Stimulated activated CD4-positive, alpha-beta T cell treated with anti-CD3 and anti-CD28 coated beads, Interleukin-4, amount 100 ng/mL, for 4 hours (primary cell): Measurements from ENCODE around the gene RNF19B.

ENCODE experiments used
- DNase-seq, 2 experiments: peaks; one replicate each; pipeline ENCODE4 v3.0.0-alpha.2; 2020

The RNF19B gene

DNA sequence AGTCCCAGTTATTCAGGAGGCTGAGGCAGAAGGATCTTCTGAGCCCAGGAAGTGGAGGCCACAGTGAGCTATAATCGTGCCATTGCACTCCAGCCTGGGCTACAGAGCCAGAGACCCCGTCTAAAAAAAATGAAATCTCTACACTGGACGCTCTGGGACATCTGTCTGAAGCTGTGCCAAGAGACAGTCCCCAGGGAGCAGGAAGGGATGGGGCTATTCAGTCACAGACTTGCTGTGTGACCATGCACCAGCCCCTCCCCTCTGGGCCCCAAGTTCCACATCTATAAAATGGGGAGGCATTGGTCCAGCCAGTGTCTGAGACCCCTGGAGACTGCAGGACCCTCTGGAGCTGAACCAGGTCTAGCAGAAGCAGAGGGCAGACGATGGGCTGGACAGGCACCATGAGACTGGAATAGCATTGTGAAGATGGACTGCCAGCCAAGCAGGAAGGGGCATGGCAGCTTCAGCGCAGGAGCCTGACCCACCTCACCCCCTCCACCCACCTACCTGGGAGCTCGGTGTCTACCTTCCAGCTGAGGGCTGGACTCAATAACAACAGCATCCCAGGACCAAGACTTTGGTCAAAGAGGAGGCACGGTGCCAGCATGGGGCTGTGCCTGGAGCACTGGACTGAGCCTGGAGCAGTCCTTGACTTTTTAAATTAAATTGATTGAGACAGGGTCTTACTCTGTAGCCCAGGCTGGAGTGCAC, 64.9 kb downstream of the RNF19B start:
- DNase-seq, result no peak

DNA sequence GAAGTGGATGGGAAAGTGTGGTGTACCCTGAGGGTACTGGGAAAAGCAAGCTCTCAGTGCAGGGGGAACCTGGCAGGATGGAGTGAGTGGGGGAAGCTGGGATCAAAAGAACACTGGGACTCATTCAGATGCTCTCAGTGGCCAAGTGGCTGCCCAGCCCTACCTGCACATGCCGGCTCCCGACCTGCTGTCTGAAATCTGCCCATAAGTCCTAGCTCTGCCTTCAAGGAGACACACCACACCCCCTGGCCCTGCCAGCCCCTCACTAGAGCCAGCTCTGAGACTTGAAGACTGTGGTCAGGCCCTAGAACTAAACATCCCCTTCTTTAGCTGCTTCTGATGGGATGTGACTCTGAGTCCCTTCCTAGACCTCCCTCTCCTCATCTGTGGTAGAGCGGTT, 65.7 kb downstream of the RNF19B start:
- no peak for DNase-seq

DNA sequence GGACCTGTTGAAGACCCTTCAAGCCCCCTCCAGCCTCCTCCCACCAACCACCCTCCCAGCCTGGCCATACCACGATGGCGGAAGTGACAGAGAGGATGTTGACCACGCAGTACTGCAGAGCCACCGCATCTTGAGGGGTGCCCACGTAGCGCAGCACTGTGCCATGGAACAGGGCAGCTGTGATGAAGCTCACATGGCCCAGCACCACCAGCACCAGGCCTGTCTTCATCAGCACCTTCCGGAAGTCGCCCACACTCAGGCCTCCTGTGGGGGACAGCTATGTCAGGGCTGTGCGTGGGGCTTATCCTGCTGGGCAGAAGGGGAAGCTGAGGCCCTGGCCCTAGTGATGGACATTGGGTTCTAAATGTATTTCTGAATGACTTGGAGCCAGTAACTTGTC, 66.6 kb downstream of the RNF19B start:
- no peak for DNase-seq

DNA sequence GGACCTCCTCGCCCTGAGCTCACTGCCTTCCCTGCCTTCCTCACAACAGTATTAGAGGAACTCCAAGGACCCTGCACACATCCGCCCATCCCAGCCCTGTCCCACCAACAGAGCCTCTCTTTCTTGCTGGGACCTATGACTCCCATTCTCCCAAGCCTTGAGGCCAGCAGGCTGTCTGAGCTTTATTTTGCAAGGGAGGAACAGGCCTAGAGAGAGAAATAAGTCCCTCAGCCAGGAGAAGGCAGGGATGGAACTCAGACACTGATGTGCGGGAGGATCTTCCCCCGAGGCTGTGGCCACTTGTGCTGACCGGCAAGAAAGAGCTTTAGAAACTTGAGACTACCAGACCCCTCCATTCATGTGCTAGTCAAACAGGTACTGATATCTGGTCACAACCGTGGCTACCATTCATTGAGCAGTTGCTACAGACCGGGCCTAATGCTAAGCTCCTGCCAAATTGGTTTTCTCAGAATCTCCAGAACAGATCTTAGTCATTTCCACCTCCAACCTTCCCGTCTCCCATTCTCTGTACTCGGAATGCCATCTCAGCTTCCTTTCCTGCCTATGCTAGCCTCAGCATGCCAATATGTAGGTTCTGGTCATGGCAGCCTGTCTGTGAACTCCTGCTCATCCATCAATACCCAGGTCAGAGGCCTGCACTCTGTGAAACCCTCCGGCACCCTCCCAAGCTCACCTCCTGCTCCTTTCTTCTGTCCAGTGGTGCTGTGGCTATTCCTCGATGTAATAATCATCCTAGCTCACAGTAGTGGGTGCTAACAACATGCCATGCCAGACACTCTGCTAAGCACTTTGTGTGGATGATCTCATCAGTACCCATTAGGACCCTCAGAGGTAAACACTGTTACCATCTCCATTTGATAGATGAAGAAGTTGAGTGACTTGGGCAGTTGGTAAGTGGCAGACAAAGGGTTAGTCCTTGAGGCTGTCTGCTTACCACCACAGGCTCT, 67.2 kb downstream of the RNF19B start:
- DNase-seq, result no peak

DNA sequence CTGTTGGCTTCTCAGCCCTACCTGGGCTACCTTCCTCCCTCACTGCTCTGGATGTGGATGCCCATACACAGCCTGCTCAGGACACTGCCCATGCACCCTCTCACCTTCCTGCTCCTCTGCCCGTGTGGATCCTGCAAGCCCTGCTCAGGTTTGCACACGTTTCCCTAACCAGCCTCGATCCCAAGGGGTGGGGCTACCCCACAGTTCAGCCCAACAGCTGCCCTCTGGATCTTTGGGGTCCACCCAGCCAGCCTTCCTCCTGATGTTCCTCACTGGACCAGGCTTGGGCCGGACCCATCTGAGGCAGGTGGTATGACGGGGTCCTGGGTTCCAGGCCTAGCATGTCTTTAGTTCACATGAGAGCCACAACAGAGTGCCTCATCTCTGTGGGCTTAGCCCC, 68.2 kb downstream of the RNF19B start:
- DNase-seq, result no peak

DNA sequence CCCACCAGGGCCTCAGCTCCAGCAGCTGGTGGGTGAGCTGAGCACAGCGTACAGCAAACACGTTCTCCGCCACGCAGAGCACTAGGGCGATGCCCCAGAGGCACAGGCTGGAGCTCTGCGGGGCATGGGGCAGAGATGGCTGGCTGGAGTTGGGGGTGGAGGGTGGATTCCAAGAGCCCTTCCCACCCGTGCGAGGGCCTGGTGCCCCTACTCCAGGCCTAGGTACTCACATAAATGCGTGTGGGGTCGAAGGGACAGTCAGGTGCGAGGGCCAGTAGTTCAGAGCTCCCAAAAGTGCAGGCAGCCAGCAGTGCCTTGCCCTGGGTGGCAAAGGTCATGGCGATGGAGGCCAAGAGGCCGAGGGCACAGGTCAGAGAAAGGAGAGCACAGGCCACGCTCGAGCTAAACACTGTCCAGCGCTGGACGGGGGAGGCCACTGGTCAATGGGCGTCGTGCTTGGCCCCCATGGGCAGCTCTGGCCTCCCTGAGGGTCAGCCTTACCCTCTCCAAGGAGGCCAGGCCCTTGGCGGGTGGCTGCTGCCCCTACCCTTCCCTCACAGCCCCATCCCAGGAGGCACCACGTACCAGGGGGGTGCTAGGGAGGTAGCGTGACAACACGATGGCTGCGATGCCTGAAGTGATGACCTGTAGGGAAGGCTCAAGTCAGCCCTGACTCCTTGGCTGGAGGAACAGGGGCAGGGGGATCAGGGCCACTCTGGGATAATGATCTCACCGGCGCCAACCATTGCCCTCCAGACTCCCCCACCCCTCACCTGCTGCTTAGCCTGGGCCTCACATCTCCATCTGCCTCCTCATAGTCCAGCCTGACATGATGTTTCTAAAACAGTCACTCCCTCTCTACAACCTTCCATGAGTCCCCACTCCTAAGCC, 69.0 kb downstream of the RNF19B start:
- no peak for DNase-seq

DNA sequence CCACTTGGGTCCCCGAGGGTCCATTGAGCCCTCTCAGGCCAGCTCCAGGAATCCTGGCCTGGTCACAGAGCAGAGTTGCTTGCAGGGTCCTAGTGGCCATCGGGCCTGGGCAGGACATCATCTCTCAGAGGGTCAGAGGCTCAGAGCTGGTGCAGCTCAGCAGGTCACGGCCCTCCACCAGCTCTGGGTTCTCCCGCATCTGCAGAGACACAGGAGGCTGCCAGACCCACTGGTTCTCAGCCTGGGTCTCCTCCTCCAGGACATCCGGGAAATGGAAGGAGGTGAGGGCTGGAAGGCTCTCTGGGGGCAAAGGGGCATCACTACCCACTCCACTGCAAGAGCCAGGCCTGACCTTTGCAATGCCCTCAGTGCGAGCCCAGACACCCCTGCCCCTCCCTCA, 69.9 kb downstream of the RNF19B start:
- no peak for DNase-seq

DNA sequence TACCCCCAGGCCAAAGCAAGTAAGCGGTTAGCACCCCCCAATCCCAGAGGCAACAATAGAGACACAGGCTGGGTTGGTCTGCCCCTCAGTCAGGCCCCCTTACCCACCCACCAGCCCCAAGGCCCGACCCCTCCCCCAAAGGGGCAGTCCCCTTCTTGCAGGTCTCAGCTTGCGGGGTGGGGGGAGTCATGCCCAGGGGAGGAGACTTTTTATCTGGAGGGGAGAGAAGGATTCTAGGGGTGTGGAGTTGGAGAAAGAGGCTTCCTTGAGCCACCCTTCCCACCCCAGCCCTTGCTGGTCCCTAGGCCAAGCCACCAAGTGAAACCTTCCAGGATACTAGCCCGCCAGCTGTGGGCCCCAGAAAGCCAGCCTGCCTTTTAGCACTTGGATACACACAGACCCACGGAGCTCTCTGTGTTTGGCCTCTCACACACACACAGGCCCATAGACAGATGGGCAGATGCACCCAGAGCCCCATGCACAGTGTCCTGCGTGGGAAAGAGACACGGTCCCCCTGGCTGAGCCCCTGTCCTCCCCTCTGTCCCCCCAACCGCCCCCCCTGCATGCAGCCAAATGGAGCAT, 70.5 kb downstream of the RNF19B start:
- no peak for DNase-seq

DNA sequence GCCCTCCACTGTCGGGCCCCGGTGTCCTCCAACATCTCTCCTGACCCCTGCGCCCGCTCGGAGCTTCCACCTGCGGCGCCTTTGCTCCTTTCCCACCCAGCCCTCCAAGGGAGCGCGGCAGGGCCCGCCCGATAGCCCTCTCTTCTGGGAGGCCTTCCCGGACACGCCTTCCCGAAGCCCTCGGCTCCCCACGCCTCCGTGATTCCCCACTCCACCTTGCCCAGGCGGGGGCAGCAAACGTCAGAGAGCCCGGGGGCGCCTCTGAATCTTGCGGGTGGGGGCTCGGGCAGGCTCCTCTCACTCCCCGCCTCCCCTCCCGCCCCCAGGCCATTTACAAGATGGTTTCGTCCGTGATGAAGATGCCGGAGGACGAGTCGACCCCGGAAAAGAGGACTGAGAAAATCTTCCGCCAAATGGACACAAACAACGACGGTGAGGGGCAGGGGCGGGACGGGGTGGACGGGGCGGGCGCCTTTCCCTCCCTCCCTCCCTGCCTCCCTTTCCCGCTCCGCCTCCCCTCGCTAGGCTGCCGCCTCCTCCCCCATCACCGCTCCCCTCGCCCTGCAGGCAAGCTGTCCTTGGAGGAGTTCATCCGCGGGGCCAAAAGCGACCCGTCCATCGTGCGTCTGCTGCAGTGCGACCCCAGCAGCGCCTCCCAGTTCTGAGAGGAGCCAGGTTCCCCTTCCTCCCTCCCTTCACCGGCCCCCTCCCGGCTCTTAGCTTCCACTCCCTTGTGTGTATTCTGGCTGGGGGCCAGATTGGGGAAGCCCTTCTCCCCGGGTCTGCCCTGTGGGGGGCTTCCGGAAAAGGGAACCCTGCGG, 71.2 kb downstream of the RNF19B start:
- DNase-seq, result peak in 1 of 2 experiments; percentile 39

DNA sequence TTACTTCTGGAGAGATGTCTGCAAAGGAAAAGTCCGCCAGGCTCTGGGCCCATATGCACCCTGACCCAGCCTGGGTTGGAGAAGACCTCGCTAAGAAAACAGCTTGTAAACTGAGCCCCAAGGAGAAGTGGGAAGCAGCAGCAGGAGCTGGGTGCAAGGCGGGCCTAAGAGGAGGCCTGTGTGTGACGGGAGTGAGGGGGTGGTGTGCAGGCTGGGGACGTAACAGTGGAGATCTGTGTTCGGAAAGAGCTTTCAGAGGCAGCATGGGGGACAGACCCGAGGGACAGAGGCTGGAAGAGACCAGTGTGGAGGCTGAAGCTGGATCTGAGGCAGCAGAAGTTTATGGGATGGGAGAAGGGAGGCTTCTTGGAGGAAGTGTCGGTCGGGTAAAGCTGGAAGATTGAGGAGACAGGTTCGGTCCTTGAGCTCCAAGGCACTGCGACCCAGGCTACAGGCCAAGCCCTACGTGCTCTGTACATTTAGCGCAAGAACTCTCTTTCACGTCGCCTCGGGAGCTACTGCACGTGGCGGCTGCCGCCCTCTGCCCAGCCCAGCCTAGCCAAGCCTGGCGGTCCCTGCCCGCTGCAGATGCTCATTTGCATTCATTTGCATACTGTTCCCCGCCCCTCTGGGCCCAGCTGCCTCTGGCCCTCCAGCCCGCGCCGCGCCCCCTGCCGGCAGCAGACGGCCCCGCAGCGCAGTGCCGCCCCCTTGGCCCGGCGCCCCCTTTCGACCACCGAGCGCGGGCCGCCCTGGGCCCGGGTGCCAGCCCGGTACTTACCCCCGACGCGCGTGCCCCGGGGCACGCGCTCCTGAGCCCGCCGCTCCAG, 72.0 kb downstream of the RNF19B start:
- peak; percentile 9 to 36 for DNase-seq

DNA sequence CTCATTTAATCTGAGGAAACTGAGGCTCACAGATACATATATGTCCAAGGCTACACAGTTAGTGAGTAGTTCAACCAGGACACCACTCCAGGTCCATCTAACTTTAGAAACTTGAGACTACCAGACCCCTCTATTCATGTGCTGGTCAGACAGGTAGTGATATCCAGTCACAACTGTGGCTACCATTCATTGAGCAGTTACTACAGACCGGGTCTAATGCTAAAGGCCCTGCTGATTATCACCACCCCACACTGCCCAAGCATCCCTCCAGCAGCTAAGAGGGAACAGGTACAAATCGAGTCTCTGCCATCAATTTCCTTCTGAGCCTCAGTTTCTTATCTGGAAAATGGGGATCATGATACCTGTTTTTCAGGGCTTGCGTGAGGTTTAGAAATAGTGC, 73.0 kb downstream of the RNF19B start:
- no peak for DNase-seq

DNA sequence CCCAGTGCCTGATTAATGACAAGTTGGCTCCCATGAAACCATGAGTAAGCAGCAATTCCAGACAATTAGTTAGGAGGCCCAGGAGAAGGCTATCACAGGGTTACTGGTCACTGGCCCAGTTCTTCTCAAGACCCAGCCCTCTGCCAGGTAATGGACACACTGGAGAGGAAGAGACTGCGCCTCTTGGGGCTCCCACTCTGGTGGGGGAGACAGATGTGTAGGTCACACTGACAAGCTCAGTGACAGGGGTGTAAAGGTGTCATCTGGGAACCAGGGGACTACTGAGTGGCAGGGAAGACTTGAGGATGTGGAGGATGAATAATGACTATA, 73.4 kb downstream of the RNF19B start:
- DNase-seq, result no peak

DNA sequence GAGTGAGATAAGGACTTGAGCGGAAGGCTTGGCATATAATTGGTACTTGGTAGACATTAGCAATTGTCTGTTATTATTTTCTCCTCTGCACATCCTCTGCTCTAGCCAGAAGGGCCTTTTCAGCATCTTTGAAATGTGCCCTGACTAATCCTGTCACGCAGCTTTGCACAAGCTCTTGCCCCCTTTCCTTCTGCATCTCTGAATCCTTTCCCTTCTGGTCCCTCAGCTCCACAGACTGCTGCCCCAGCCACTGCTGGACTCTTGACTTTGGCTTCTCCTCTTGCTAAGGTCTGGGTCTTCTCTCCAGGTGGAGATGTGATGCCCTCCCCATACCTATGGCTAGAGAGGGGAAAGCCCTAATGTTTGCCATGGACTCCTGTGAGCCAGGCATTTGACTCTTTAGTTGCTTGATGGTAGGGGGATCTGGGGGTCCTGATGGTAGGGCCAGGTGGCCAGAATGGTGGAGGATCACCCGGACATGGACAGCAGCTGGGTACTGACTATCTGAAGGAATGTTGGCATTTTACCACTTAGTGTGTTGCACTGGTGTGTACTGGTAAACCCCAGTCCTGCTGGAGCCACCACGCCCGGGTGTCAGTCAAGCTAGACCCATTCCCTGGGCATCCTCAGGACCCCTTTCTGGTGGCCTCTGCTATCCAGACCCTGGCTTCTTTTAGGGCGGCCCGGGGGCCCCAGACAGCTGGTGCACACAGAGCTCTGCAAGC, 73.9 kb downstream of the RNF19B start:
- DNase-seq, result no peak

DNA sequence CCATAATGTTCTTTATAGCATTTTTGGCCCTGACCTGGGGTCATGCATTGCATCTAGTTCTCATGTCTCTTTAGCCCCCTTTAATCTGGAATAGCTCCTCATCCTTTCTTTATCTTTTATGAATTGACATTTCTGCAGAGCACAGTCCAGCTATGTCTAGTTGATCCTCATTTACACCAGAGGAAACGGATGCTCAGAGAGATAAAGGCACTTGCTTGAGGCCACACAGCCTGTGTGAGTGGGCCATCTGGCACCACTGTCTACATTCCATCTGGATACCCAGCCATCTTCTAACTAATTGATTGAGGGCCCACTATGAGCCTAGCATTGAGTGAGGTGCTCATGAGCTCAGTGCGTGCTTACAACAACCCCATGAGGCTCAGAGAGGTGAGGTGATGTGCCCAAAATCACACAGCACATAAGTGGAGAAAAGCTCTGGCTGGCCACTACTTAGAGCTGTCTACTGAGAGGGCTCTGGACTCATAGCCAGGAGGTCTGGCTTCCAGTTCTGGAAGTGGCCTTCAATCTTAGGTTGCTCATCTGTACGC, 74.8 kb downstream of the RNF19B start:
- DNase-seq, result no peak

DNA sequence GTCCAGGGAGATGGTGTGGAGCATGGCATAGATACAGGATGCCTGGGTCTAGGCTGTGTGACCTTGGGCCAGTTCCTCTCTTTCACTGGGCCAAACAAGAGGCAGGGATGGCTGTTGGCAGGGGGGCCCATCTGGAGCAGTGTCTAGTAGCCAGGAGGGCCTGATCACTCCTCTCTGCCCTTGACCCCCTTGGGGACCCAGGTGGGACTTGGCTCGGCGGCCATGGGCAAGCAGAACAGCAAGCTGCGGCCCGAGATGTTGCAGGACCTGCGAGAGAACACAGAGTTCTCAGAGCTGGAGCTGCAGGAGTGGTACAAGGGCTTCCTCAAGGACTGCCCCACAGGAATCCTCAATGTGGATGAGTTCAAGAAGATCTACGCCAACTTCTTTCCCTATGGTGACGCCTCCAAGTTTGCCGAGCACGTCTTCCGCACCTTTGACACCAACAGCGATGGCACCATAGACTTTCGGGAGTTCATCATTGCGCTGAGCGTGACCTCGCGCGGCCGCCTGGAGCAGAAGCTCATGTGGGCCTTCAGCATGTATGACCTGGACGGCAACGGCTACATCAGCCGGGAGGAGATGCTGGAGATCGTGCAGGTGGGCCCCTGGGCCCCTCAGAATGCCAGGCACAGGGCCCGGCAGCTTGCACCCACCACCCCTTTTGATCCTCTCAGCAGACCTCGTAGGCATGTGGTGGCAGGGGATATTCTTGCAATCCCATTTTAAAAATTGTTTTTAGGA, 75.8 kb downstream of the RNF19B start:
- DNase-seq, result no peak

DNA sequence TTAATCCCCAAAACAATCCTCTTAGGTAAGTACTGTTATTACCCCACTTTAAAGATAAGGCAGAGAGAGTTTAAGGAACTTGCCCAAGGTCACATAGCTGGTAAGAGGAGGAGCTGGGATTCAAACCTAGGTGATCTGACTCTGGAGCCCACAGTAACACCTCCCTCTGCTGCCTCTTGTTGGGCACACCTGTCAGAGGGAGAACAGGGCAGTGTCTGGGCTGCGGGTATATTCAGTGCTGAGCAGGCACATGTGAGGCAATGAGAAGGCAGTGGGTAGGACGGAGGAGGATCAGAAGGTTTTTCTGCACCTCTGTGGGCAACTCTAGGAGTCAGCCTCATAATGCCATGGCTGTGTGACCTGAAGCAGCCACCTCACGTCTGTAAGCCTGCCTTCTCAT, 76.5 kb downstream of the RNF19B start:
- no peak for DNase-seq

DNA sequence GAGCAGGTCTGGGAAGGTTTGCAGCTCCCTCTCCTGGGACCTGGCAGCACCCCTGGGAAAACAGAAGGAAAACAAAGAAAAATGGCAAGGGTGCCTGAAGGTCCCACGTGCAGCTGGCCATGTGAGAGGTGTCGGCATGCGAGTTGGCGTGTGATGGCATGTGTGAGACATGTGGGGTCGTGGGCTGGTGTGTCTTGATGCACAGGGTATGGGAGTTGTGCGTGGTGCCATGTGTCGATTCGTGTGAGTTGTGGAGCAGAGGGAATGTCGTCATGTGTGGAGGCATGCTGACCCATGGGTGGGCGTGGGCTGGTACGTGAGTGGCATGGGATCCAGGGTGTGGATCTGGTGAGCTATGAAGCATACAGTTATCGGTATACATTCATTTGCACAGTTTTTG, 77.0 kb downstream of the RNF19B start:
- no peak for DNase-seq

DNA sequence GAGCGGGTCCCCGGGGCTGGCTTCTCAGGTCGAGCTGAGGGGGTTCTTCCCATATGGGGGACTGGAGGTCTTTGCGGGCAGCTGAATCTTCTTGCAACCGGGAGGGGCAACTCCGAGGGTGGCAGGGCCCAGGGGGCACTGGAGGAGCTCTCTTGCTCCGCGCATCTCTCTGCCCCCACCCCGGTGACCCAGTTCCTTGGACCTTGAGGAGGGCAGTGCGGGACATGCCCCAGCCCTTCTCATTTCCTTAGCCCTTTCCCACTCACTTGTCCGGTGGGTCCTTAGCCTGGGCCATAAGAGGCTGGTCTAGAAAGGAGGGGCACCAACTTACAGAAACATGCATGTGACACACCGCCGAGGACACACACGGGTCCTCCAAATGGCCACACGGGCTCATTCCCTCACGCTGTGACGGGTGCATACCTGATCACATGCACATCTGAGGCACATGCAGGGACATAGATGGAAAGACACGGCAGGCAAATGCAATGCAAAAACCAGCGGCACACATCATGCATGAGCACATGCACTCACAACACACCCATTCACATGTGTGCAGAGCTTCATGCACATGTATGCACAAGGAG, 77.7 kb downstream of the RNF19B start:
- no peak for DNase-seq
